Measurements from ENCODE around the gene ABCD1. TPM values are rescaled to one million over a fixed set of nuclear protein-coding genes. Genes with fewer than 3 reads are reported as not detected.

The ABCD1 gene
- total RNA-seq, 1 experiment from 2014 or later: 3.5 TPM

DNA sequence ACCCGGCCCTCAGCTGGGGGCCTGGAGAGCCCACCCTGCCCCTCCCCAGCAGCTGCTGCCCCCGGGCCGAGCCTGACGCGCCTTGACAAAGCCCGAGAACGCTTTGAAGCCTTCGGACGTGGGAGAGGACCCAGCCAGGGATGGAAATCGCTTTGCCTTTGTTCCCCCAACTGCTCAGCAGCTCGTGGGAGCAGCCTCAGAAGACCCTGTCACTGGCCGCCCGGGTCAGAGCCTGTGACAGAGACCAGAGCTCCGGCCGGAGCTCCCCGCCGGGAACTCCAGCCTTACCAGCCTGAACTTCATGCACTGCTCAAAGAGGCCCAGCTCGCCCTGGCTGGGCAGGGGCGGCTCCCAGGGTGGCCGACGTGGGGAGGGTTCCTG is 39.5 kb upstream of the ABCD1 start:
- Mint-ChIP-seq H3K4me1 (ENCODE audit: insufficient read depth, unreplicated experiment) (no peaks in the 10 kb centered on the region), H3K27ac (ENCODE audit: low read depth, unreplicated experiment) (no peak overlapping the region), H3K27me3 (ENCODE audit: insufficient read depth, unreplicated experiment) (no peaks in the 10 kb centered on the region), H3K9me3 (ENCODE audit: unreplicated experiment) (no peaks in the 10 kb centered on the region), H3K4me3 (ENCODE audit: unreplicated experiment) (no peak overlapping the region), H3K36me3 (ENCODE audit: insufficient read depth, unreplicated experiment) (no peaks in the 10 kb centered on the region)
- no peak for DNase-seq (ENCODE audit: unreplicated experiment)
- ChIA-PET POLR2A (interaction anchor here (0.7 kb wide), 1 partner anchor 39 kb away, joined by 3 read pairs; no protein-coding TSS in a partner anchor), CTCF (interaction anchor here (0.6 to 1.5 kb wide), 4 partner anchors 23 to 130 kb away, joined by 3 to 4 read pairs (median 3); no protein-coding TSS in a partner anchor)
- BruUV-seq (replicated peaks): no TSS peak
- TF ChIP-seq, protein P1, sequence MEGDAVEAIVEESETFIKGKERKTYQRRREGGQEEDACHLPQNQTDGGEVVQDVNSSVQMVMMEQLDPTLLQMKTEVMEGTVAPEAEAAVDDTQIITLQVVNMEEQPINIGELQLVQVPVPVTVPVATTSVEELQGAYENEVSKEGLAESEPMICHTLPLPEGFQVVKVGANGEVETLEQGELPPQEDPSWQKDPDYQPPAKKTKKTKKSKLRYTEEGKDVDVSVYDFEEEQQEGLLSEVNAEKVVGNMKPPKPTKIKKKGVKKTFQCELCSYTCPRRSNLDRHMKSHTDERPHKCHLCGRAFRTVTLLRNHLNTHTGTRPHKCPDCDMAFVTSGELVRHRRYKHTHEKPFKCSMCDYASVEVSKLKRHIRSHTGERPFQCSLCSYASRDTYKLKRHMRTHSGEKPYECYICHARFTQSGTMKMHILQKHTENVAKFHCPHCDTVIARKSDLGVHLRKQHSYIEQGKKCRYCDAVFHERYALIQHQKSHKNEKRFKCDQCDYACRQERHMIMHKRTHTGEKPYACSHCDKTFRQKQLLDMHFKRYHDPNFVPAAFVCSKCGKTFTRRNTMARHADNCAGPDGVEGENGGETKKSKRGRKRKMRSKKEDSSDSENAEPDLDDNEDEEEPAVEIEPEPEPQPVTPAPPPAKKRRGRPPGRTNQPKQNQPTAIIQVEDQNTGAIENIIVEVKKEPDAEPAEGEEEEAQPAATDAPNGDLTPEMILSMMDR (IDR thresholded peaks at IDR 0.05; ENCODE audit: unreplicated experiment): no peak
- intact Hi-C loops (cut with micrococcal nuclease): no loop called here

DNA sequence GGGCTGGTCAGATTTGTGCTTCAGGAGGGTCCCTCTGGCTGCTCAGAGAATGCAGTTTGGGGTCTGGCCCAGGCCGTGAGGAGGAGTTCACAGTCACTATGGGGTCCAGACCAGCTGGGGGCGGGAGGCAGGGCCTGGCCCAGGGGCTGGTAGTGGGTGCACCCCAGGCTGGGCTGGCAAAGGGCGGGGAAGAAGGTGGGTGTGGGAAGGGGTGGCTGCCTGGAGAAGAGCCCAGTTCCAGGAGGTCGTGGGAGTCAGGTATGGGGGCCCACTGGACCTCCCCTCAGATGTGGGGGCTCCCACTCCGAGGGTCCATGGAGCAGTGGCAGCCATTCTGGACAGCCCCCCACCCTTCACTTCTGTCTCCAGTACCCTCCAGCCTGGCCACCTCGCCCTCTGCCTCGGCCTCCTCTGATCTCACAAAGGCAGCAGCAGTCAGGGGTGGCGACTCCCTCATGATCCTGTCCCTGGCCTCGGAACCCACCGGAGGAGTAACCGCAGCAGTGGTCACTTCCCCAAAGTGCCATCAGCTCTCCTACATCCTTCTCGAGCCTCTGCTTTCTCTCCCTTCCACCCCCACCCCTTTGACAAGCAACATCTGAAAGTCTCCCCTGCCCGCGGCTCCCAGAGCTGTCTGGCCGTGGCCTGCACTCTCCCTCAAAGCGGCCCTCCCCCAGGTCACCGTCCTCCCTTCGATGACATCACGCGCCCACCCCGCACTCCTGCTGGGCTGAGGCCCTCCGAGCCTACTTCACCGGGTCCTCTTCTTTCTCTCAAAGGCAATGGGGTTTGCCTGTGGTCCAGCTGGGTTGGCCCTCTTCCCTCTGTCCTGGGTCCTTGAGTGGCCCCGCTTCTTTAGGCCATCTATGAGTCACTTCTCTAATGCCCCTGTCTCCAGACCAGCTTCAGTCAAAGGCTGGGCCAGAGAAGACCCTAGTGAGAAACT is 38.6 kb upstream of the ABCD1 start:
- H3K36me3 Mint-ChIP-seq (ENCODE audit: insufficient read depth, unreplicated experiment): peaks cover 5% of the 10 kb centered on the region
- H3K9me3 Mint-ChIP-seq (ENCODE audit: unreplicated experiment): no peaks in the 10 kb centered on the region
- TF ChIP-seq, protein P1 (IDR thresholded peaks at IDR 0.05; ENCODE audit: unreplicated experiment): no peak
- no peak for DNase-seq (ENCODE audit: unreplicated experiment)
- ChIA-PET CTCF (interaction anchor here (0.6 to 1.6 kb wide), 6 partner anchors 17 to 145 kb away, joined by 3 to 5 read pairs (median 3); no protein-coding TSS in a partner anchor), POLR2A (interaction anchor here (0.7 kb wide), 1 partner anchor 40 kb away, joined by 3 read pairs; no protein-coding TSS in a partner anchor)
- intact Hi-C loops (cut with micrococcal nuclease): no loop called here
- no peaks in the 10 kb centered on the region for H3K27me3 Mint-ChIP-seq (ENCODE audit: insufficient read depth, unreplicated experiment)
- H3K4me1 Mint-ChIP-seq (ENCODE audit: insufficient read depth, unreplicated experiment): no peaks in the 10 kb centered on the region
- H3K27ac Mint-ChIP-seq (ENCODE audit: low read depth, unreplicated experiment): no peak overlapping the region
- BruUV-seq (replicated peaks): no TSS peak
- H3K4me3 Mint-ChIP-seq (ENCODE audit: unreplicated experiment): no peak overlapping the region

DNA sequence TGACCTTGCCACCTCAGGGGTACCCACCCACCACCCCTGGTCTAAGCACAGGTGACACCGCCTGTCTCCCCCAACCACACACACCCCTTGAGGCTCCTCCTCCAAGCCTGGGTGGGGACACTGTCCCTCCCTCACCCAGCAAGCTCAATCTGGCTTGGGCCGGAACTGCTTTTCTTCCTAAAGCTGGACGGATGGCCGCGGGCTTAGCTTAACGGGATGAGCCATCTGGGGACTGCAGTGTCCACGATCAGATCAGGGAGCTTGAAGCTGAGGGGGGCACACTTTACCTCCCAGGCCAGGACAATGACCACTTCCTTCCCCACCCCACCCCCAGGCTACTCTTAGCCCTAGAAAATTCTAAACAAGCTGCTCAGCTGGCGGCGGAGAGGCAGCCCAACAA is 37.9 kb upstream of the ABCD1 start:
- no peaks in the 10 kb centered on the region for H3K27me3 Mint-ChIP-seq (ENCODE audit: insufficient read depth, unreplicated experiment)
- POLR2A ChIA-PET: interaction anchor here (0.6 to 0.8 kb wide), 2 partner anchors 22 to 72 kb away, joined by 3 read pairs; no protein-coding TSS in a partner anchor
- H3K4me1 Mint-ChIP-seq (ENCODE audit: insufficient read depth, unreplicated experiment): no peaks in the 10 kb centered on the region
- BruUV-seq (replicated peaks): no TSS peak
- CTCF ChIA-PET: interaction anchor here (0.6 to 1.6 kb wide), 6 partner anchors 18 to 652 kb away, joined by 3 to 5 read pairs (median 3); no protein-coding TSS in a partner anchor
- H3K27ac Mint-ChIP-seq (ENCODE audit: low read depth, unreplicated experiment): no peak overlapping the region
- H3K36me3 Mint-ChIP-seq (ENCODE audit: insufficient read depth, unreplicated experiment): peaks cover 6% of the 10 kb centered on the region
- DNase-seq (ENCODE audit: unreplicated experiment): no peak
- H3K4me3 Mint-ChIP-seq (ENCODE audit: unreplicated experiment): no peak overlapping the region
- intact Hi-C loops (cut with micrococcal nuclease): no loop called here
- TF ChIP-seq, protein P1 (IDR thresholded peaks at IDR 0.05; ENCODE audit: unreplicated experiment): no peak
- no peaks in the 10 kb centered on the region for H3K9me3 Mint-ChIP-seq (ENCODE audit: unreplicated experiment)

Data from MCF 10A (cell line).